Tibial artery (tissue), 4 donors: ENCODE data around the gene SART1.
"Not testable (repeated sequence)": the region's sequence is repeated elsewhere in the genome, so short reads cannot be mapped to it uniquely, and the experiment has no call there.

Source experiments
- DNase-seq, 2 donors: peaks; one replicate each; pipeline ENCODE4 v3.0.0-alpha.2; 2019
- H3K27ac ChIP-seq, 2 donors: fragments of 200-600 bp; sonication (generic) in 1 of 2; 1 replicate in 1 of 2; 2 replicates in 1 of 2; pipeline ENCODE4 v1.5.1; 2018 to 2019; ENCODE audit warnings: mild to moderate bottlenecking in 1 of 2
- H3K27me3 ChIP-seq, 2 donors: fragments of 200-600 bp; sonication (generic) in 1 of 2; one replicate each; pipeline versions ENCODE4 v1.5.1 to v1.6.0; 2016 to 2019
- H3K36me3 ChIP-seq, 3 donors: fragments of 200-600 bp; sonication (generic) in 2 of 3; one replicate each; pipeline ENCODE4 v1.5.1; 2016 to 2019; ENCODE audit warnings: mild to moderate bottlenecking in 2 of 3
- H3K4me1 ChIP-seq, 4 donors: fragments of 200-600 bp; sonication (generic) in 2 of 4; 1 replicate in 3 of 4; 2 replicates in 1 of 4; pipeline ENCODE4 v1.5.1; 2016 to 2019
- H3K4me3 ChIP-seq, 2 donors: fragments of 200-600 bp; sonication (generic) in 1 of 2; 1 replicate in 1 of 2; 2 replicates in 1 of 2; pipeline ENCODE4 v1.5.1; 2018 to 2019; ENCODE audit warnings: mild to moderate bottlenecking in 2 of 2
- H3K9me3 ChIP-seq, 3 donors: fragments of 200-600 bp; sonication (generic) in 1 of 3; one replicate each; pipeline ENCODE4 v1.5.1; 2016 to 2019
- CTCF ChIP-seq, 2 experiments: fragments of 200-600 bp in 1 of 2; fragments of 450-650 bp in 1 of 2; IDR thresholded peaks; one replicate each; pipeline ENCODE4 v1.5.1; 2017 to 2019; ENCODE audit warnings: antibody characterized with exemption in 2 of 2, mild to moderate bottlenecking in 1 of 2, moderate library complexity in 1 of 2
- intact Hi-C: fragments of 100-400 bp; cut with DNase I; formaldehyde crosslinking; loops from one replicate; pipeline ENCODE4 v1.15.0; 2023; ENCODE audit warnings: low total_unique reads

The SART1 gene

GRCh38 chr11:65945430-65945911, 16.1 kb upstream of the SART1 start, which contains the start of gene TSGA10IP:
TSGA10IP (plus strand) TSS chr11:65945480; CDS start chr11:65945676, 196 bp downstream.
- intact Hi-C loops = no loop called here
- no peaks in the 10 kb centered on the region for H3K4me1 ChIP-seq
- no peak within 1 kb of the TSS for H3K4me3 ChIP-seq
- DNase-seq = no peak
- no peaks in the 10 kb centered on the region for H3K36me3 ChIP-seq
- H3K27me3 ChIP-seq = peaks cover 0 to 14% of the 10 kb centered on the region in 2 donors
- no peaks in the 10 kb centered on the region for H3K9me3 ChIP-seq
- no peak for TF ChIP-seq CTCF (IDR thresholded peaks at IDR 0.05)
- no peak within 1 kb of the TSS for H3K27ac ChIP-seq

- Histone ChIP-seq H3K36me3 (no peaks in the 10 kb centered on the region), H3K9me3 (no peaks in the 10 kb centered on the region), H3K27ac (no peak overlapping the region), H3K4me1 (no peaks in the 10 kb centered on the region), H3K4me3 (no peak overlapping the region), H3K27me3 (peaks cover 0 to 12% of the 10 kb centered on the region in 2 donors)
- DNase-seq = no peak
- no peak for TF ChIP-seq CTCF (IDR thresholded peaks at IDR 0.05)
- intact Hi-C loops = no loop called here
These were observed 15.5 kb upstream of the SART1 start for GRCh38 chr11:65945941-65946558.

GRCh38 chr11:65946655-65947054, 14.9 kb upstream of the SART1 start:
- Histone ChIP-seq H3K36me3 (no peaks in the 10 kb centered on the region), H3K9me3 (no peaks in the 10 kb centered on the region), H3K4me1 (no peaks in the 10 kb centered on the region), H3K4me3 (no peak overlapping the region), H3K27ac (no peak overlapping the region), H3K27me3 (peaks cover 0 to 12% of the 10 kb centered on the region in 2 donors)
- intact Hi-C loops = no loop called here
- no peak for TF ChIP-seq CTCF (IDR thresholded peaks at IDR 0.05)
- no peak for DNase-seq

GRCh38 chr11:65947133-65947532, 14.4 kb upstream of the SART1 start:
- no peaks in the 10 kb centered on the region for H3K9me3 ChIP-seq
- intact Hi-C loops = no loop called here
- H3K4me1 ChIP-seq = no peaks in the 10 kb centered on the region
- H3K27me3 ChIP-seq = peaks cover 0 to 12% of the 10 kb centered on the region in 2 donors
- no peak overlapping the region for H3K27ac ChIP-seq
- TF ChIP-seq CTCF (IDR thresholded peaks at IDR 0.05) = no peak
- H3K36me3 ChIP-seq = no peaks in the 10 kb centered on the region
- H3K4me3 ChIP-seq = no peak overlapping the region
- no peak for DNase-seq

GRCh38 chr11:65947603-65948125, 13.9 kb upstream of the SART1 start:
- Histone ChIP-seq H3K27ac (no peak overlapping the region), H3K4me1 (no peaks in the 10 kb centered on the region), H3K27me3 (peaks cover 0 to 12% of the 10 kb centered on the region in 2 donors), H3K9me3 (no peaks in the 10 kb centered on the region), H3K36me3 (no peaks in the 10 kb centered on the region), H3K4me3 (no peak overlapping the region)
- DNase-seq = no peak
- TF ChIP-seq CTCF (IDR thresholded peaks at IDR 0.05) = no peak
- intact Hi-C loops = no loop called here

GRCh38 chr11:65950711-65951110, 10.8 kb upstream of the SART1 start:
- H3K27me3 ChIP-seq = peaks cover 0 to 31% of the 10 kb centered on the region in 2 donors
- intact Hi-C loops, H3K4me1 ChIP-seq, H3K36me3 ChIP-seq, H3K27ac ChIP-seq, H3K4me3 ChIP-seq, H3K9me3 ChIP-seq, DNase-seq: not testable (repeated sequence)

GRCh38 chr11:65951641-65952040, 9.9 kb upstream of the SART1 start:
- H3K9me3 ChIP-seq, DNase-seq, H3K4me1 ChIP-seq, H3K27ac ChIP-seq, H3K4me3 ChIP-seq, H3K36me3 ChIP-seq, intact Hi-C loops: not testable (repeated sequence)
- peaks cover 0 to 32% of the 10 kb centered on the region in 2 donors for H3K27me3 ChIP-seq
